Urinary bladder (tissue), 4 donors: ENCODE measurements around the gene PCDHGC4. TPM values are rescaled to one million over a fixed set of nuclear protein-coding genes. Genes with fewer than 3 reads are reported as not detected.

Experiments used
- DNase-seq: peaks from one replicate; pipeline ENCODE4 v3.0.0-alpha.2; 2015; ENCODE audit errors: extremely low spot score
- H3K27ac ChIP-seq: one replicate; pipeline ENCODE4 v1.5.1; 2013; ENCODE audit warnings: low read depth, mild to moderate bottlenecking, moderate library complexity
- H3K36me3 ChIP-seq: one replicate; pipeline ENCODE4 v1.6.1; 2013; ENCODE audit warnings: mild to moderate bottlenecking, moderate library complexity; ENCODE audit not compliant: insufficient read depth
- H3K4me1 ChIP-seq: one replicate; pipeline ENCODE4 v1.6.1; 2013; ENCODE audit warnings: mild to moderate bottlenecking, moderate library complexity; ENCODE audit not compliant: insufficient read depth
- H3K4me3 ChIP-seq: one replicate; pipeline ENCODE4 v1.5.1; 2013; ENCODE audit warnings: low read depth, low read length
- WGBS: extraction: QIAGEN DNeasy Blood & Tissue Kit; methylation state at CpG from one replicate; pipeline ENCODE4 v1.1.7; 2013; 5-methylcytosine and 5-hydroxymethylcytosine counted together
- polyA plus RNA-seq: library from polyadenylated mRNA; stranded (reverse); fragments of 200-250 nt; gene quantifications from one replicate; pipeline ENCODE4 v1.2.3, GENCODE V29; 2013
- total RNA-seq: library from RNA; depleted of rRNA; stranded (reverse); fragments of >200 nt; gene quantifications from one replicate; pipeline ENCODE4 v1.2.3, GENCODE V29; 2014
- donor health status: healthy with polysubstance abuse.
- donor health status: healthy.

PCDHGC4 gene
- total and polyA plus RNA-seq, 2 donors: 0.23 to 6.8 TPM

- no peak for DNase-seq
- H3K27ac ChIP-seq: no peak overlapping the region
- 18% methylated on average over 4 of the region's 4 CpGs for WGBS
- H3K36me3 ChIP-seq: no peaks in the 10 kb centered on the region
- peaks cover 2% of the 10 kb centered on the region for H3K4me1 ChIP-seq
- peak overlapping the region; percentile 28 for H3K4me3 ChIP-seq
These were observed 555 bp upstream of the PCDHGC4 start for GRCh38 chr5:141484310-141484640.

GRCh38 chr5:141485321-141486055, 658 bp downstream of the PCDHGC4 start:
- WGBS: 57% methylated on average over 38 of the region's 38 CpGs
- DNase-seq: no peak
- H3K4me1 ChIP-seq: peaks cover 2% of the 10 kb centered on the region

DNA sequence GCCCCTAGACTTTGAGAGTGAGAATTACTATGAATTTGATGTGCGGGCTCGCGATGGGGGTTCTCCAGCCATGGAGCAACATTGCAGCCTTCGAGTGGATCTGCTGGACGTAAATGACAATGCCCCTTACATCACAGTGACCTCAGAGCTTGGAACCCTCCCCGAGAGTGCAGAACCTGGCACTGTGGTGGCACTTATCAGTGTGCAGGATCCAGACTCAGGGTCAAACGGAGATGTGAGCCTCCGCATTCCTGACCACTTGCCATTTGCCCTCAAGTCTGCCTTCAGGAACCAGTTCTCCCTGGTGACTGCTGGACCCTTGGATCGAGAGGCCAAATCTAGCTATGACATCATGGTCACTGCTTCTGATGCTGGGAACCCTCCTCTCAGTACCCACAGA, 1.3 kb downstream of the PCDHGC4 start:
- DNase-seq: no peak

More at GRCh38 chr5:141485321-141486055, 658 bp downstream of the PCDHGC4 start:
- Histone ChIP-seq H3K36me3 (no peaks in the 10 kb centered on the region), H3K4me3 (peak overlapping the region; percentile 28), H3K27ac (no peak overlapping the region)

DNA sequence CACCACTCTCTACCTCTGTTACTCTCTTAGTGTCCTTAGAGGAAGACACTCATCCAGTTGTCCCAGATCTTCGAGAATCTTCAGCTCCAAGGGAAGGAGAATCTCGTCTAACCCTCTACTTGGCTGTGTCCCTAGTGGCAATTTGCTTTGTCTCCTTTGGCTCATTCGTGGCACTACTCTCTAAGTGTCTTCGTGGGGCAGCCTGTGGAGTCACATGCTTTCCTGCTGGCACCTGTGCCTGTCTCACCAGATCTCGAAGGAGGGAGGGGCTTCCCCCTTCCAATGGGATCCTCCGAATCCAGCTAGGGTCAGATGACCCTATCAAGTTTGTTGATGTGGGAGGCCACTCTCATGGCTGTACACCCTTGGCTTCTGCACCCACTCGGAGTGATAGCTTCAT, 2.3 kb downstream of the PCDHGC4 start:
- H3K36me3 ChIP-seq: no peaks in the 10 kb centered on the region
- peaks cover 2% of the 10 kb centered on the region for H3K4me1 ChIP-seq

More for the DNA sequence above, 1.3 kb downstream of the PCDHGC4 start:
- Histone ChIP-seq H3K4me1 (peaks cover 2% of the 10 kb centered on the region), H3K36me3 (no peaks in the 10 kb centered on the region), H3K27ac (no peak overlapping the region), H3K4me3 (no peak overlapping the region)
- 88% methylated on average over 9 of the region's 9 CpGs for WGBS

DNA sequence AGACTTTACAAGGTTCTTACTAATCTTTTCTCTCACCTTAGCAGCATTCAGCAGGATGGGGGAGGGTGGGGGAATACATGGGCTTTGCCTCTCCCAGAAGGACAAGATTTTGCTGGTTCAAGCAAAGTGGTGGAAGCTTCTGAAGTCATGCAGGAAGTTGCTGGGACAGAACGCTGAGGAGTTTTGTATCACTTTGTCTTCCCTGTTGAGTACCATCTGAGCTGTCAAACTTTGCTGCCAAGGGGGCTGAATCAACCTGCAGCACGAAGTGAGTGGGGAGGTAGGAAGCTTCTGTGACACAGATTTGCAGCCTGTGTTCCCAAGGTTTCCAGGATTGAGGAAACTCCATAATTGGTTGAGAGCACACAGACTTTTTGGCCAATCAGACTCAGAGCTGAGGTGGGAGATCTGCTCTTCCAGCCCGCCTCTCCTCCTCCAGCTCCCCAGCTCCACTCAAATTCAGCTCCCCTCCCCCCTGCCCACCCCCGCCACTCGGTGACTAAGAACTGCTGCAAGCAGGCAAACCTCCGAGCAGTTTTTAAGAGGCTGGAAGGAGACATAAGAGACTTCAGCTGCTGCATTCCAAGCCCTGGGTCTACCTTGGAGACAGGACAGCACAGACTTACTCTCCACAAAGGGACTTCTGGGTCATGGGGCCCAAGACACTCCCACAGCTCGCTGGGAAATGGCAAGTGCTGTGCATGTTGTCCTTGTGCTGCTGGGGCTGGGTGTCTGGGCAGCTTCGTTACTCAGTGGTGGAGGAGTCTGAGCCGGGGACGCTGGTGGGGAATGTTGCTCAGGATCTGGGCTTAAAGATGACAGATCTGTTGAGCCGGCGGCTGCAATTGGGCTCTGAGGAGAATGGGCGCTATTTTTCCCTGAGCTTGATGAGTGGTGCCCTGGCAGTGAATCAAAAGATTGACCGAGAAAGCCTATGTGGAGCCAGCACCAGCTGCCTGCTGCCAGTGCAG, 4.0 kb downstream of the PCDHGC4 start, which contains the start of gene PCDHGC5:
TSS of gene PCDHGC5 (plus strand) at position 491 of the 971 bp plus-strand sequence. CDS start at position 651, 160 bp downstream.
- DNase-seq: no peak
- 58% methylated on average over 14 of the region's 14 CpGs for WGBS
- Histone ChIP-seq H3K4me1 (no peaks in the 10 kb centered on the region), H3K36me3 (no peaks in the 10 kb centered on the region), H3K4me3 (no peak within 1 kb of the TSS), H3K27ac (no peak within 1 kb of the TSS)

More for the DNA sequence above, 2.3 kb downstream of the PCDHGC4 start:
- H3K4me3 ChIP-seq: no peak overlapping the region
- H3K27ac ChIP-seq: no peak overlapping the region
- no peak for DNase-seq
- 84% methylated on average over 7 of the region's 7 CpGs for WGBS

DNA sequence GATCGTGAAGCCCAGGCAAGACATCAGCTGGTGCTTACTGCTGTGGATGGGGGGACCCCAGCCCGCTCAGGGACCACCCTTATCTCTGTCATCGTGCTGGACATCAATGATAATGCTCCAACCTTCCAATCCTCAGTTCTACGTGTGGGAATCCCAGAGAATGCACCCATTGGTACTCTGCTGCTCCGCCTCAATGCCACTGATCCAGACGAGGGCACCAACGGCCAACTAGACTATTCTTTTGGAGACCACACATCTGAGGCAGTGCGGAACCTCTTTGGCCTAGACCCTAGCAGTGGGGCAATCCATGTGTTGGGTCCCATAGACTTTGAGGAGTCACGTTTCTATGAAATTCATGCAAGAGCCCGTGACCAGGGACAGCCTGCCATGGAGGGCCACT, 5.0 kb downstream of the PCDHGC4 start:
- 89% methylated on average over 10 of the region's 10 CpGs for WGBS
- no peaks in the 10 kb centered on the region for H3K4me1 ChIP-seq
- no peak for DNase-seq
- no peak overlapping the region for H3K27ac ChIP-seq
- H3K36me3 ChIP-seq: no peaks in the 10 kb centered on the region
- H3K4me3 ChIP-seq: no peak overlapping the region

DNA sequence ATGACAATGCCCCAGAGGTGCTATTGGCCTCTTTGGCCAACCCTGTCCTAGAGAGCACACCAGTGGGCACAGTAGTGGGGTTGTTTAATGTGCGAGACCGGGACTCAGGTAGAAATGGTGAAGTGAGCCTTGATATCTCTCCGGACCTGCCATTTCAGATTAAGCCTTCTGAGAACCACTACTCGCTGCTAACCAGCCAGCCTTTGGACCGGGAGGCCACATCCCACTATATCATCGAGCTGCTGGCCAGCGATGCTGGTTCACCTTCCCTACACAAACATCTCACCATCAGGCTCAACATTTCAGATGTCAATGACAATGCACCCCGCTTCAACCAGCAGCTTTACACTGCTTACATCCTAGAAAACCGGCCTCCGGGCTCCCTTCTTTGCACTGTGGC, 5.4 kb downstream of the PCDHGC4 start:
- no peak overlapping the region for H3K4me3 ChIP-seq
- WGBS: 95% methylated on average over 10 of the region's 10 CpGs
- no peaks in the 10 kb centered on the region for H3K36me3 ChIP-seq
- H3K4me1 ChIP-seq: no peaks in the 10 kb centered on the region
- DNase-seq: no peak
- H3K27ac ChIP-seq: no peak overlapping the region

- no peak for DNase-seq
- Histone ChIP-seq H3K36me3 (no peaks in the 10 kb centered on the region), H3K4me3 (no peak overlapping the region), H3K27ac (no peak overlapping the region), H3K4me1 (no peaks in the 10 kb centered on the region)
- WGBS: 88% methylated on average over 13 of the region's 13 CpGs
These were observed 5.9 kb downstream of the PCDHGC4 start for GRCh38 chr5:141490771-141491170.

- no peak overlapping the region for H3K27ac ChIP-seq
- no peak overlapping the region for H3K4me3 ChIP-seq
- H3K36me3 ChIP-seq: no peaks in the 10 kb centered on the region
- H3K4me1 ChIP-seq: no peaks in the 10 kb centered on the region
- DNase-seq: no peak
- WGBS: 63% methylated on average over 66 of the region's 66 CpGs
These were observed 6.7 kb downstream of the PCDHGC4 start for GRCh38 chr5:141491323-141492167.

GRCh38 chr5:141492168-141492885, 7.5 kb downstream of the PCDHGC4 start:
- DNase-seq: no peak
- H3K4me1 ChIP-seq: no peaks in the 10 kb centered on the region
- 67% methylated on average over 68 of the region's 68 CpGs for WGBS
- H3K27ac ChIP-seq: no peak overlapping the region
- no peaks in the 10 kb centered on the region for H3K36me3 ChIP-seq
- H3K4me3 ChIP-seq: no peak overlapping the region

GRCh38 chr5:141493500-141494422, 8.9 kb downstream of the PCDHGC4 start:
- H3K36me3 ChIP-seq: no peaks in the 10 kb centered on the region
- H3K27ac ChIP-seq: no peak overlapping the region
- WGBS: 70% methylated on average over 10 of the region's 10 CpGs
- no peak overlapping the region for H3K4me3 ChIP-seq
- no peaks in the 10 kb centered on the region for H3K4me1 ChIP-seq
- DNase-seq: no peak
